ENCODE results near the gene FUT8. TPM values are rescaled to one million over a fixed set of nuclear protein-coding genes. Genes with fewer than 3 reads are reported as not detected.

FUT8 gene
- polyA plus RNA-seq, 1 of the 3 experiments (the other 2 are of a cell fraction), result 31.7 TPM

GRCh38 chr14:65696801-65697200 is 284.3 kb downstream of the FUT8 start:
- 76% methylated on average over 1 of the region's 1 CpG for WGBS (ENCODE audit: low lambda C conversion rate)
- no peaks in the 10 kb centered on the region for H4K20me1 ChIP-seq (ENCODE audit: insufficient read depth)
- TF ChIP-seq USF1 (IDR thresholded peaks at IDR 0.05; ENCODE audit: borderline replicate concordance, low read depth), result no peak
- TF ChIP-seq ELF1 (IDR thresholded peaks at IDR 0.05), result no peak
- CTCF ChIA-PET, result no interaction called here
- H3K4me3 ChIP-seq (ENCODE audit: low read depth in 2 of 2, low read length in 1 of 2), result no peak overlapping the region
- no peak overlapping the region for H2AFZ ChIP-seq (ENCODE audit: low read depth)
- peaks cover 0 to 7% of the 10 kb centered on the region in 2 experiments for H3K36me3 ChIP-seq (replicated peaks in 1 of 2; ENCODE audit: control insufficient read depth in 1 of 2, insufficient read depth in 2 of 2, low read length in 1 of 2)
- peak overlapping the region in 1 of 2 experiments; percentile 2; a peak in 1 of 4 replicates for H3K27ac ChIP-seq (ENCODE audit: low read depth in 2 of 2, low read length in 1 of 2)
- no peak overlapping the region for H3K4me2 ChIP-seq
- peaks cover 9% of the 10 kb centered on the region; the same call in 1 of the 2 replicates for H3K9me3 ChIP-seq
- no peak overlapping the region for H3K9ac ChIP-seq
- H3F3A ChIP-seq (replicated peaks; ENCODE audit: insufficient read depth), result peaks cover 10% of the 10 kb centered on the region
- no peaks in the 10 kb centered on the region for H3K9me2 ChIP-seq
- H3K27me3 ChIP-seq (ENCODE audit: insufficient read depth), result no peaks in the 10 kb centered on the region
- POLR2A ChIA-PET, result no interaction called here
- no peaks in the 10 kb centered on the region for H3K4me1 ChIP-seq (ENCODE audit: control insufficient read depth in 1 of 2, insufficient read depth in 2 of 2, low read depth in 1 of 2, low read length in 1 of 2)
- DNase-seq, result no peak
- H3K79me2 ChIP-seq (ENCODE audit: insufficient read depth), result peaks cover 18% of the 10 kb centered on the region; the same call in 1 of the 2 replicates

- 93% methylated on average over 3 of the region's 3 CpGs for WGBS (ENCODE audit: low lambda C conversion rate)
- no peak overlapping the region for H3K27ac ChIP-seq (ENCODE audit: low read depth in 2 of 2, low read length in 1 of 2)
Measured at GRCh38 chr14:65703521-65703920, 291.0 kb downstream of the FUT8 start.

More at GRCh38 chr14:65703521-65703920, 291.0 kb downstream of the FUT8 start:
- DNase-seq, result no peak
- Histone ChIP-seq H3K4me1 (ENCODE audit: control insufficient read depth in 1 of 2, insufficient read depth in 2 of 2, low read depth in 1 of 2, low read length in 1 of 2) (no peaks in the 10 kb centered on the region), H3K4me3 (ENCODE audit: low read depth in 2 of 2, low read length in 1 of 2) (no peak overlapping the region), H3K79me2 (ENCODE audit: insufficient read depth) (peaks cover 8% of the 10 kb centered on the region; the same call in 1 of the 2 replicates), H3K9me2 (no peaks in the 10 kb centered on the region), H3K4me2 (no peak overlapping the region), H4K20me1 (ENCODE audit: insufficient read depth) (no peaks in the 10 kb centered on the region), H3K9me3 (no peaks in the 10 kb centered on the region), H3K36me3 (replicated peaks in 1 of 2; ENCODE audit: control insufficient read depth in 1 of 2, insufficient read depth in 2 of 2, low read length in 1 of 2) (peaks cover 0 to 12% of the 10 kb centered on the region in 2 experiments), H3K27me3 (ENCODE audit: insufficient read depth) (no peaks in the 10 kb centered on the region), H3K9ac (no peak overlapping the region), H3F3A (replicated peaks; ENCODE audit: insufficient read depth) (peaks cover 5% of the 10 kb centered on the region), H2AFZ (ENCODE audit: low read depth) (no peak overlapping the region)
- no peak for TF ChIP-seq CTCF (IDR thresholded peaks at IDR 0.05)
- TF ChIP-seq RAD21 (IDR thresholded peaks at IDR 0.05; ENCODE audit: low read length), result no peak
- no peak for TF ChIP-seq ELF1 (IDR thresholded peaks at IDR 0.05)
- no peak for TF ChIP-seq EP300 (IDR thresholded peaks at IDR 0.05; ENCODE audit: borderline replicate concordance in 1 of 2, low read depth in 1 of 2, low read length in 1 of 2)
- TF ChIP-seq YY1 (IDR thresholded peaks at IDR 0.05; ENCODE audit: low read depth), result no peak
- TF ChIP-seq TCF12 (IDR thresholded peaks at IDR 0.05), result no peak
- no peak for TF ChIP-seq NRF1 (IDR thresholded peaks at IDR 0.05; ENCODE audit: low read depth, low read length)
- no peak for TF ChIP-seq GATA2 (CRISPR knock-in tag; IDR thresholded peaks at IDR 0.05)
- no peak for TF ChIP-seq NFIC (IDR thresholded peaks at IDR 0.05; ENCODE audit: borderline replicate concordance)
- no peak for TF ChIP-seq USF2 (IDR thresholded peaks at IDR 0.05; ENCODE audit: borderline replicate concordance, low read depth, low read length)
- TF ChIP-seq RCOR1 (IDR thresholded peaks at IDR 0.05; ENCODE audit: low read length), result no peak
- no peak for TF ChIP-seq RXRA (IDR thresholded peaks at IDR 0.05; ENCODE audit: borderline replicate concordance, low read depth)
- TF ChIP-seq CHD2 (IDR thresholded peaks at IDR 0.05; ENCODE audit: low read length, partially characterized antibody), result no peak
- TF ChIP-seq MAX (IDR thresholded peaks at IDR 0.05; ENCODE audit: low read depth), result no peak
- no peak for TF ChIP-seq REST (IDR thresholded peaks at IDR 0.05; ENCODE audit: low read depth, low read length)
- POLR2A ChIA-PET, result no interaction called here
- CTCF ChIA-PET, result interaction anchor here (1.1 kb wide), 1 partner anchor 288 kb away, joined by 3 read pairs; no protein-coding TSS in a partner anchor
